GM18868 (cell line): ENCODE data around the gene EFCAB8.
"Not testable (repeated sequence)": the region's sequence is repeated elsewhere in the genome, so short reads cannot be mapped to it uniquely, and the experiment has no call there.

Source experiments
- ATAC-seq: cut with Tn5 transposase; IDR thresholded peaks from one replicate; pipeline ENCODE4 v1.9.1; 2021; ENCODE audit warnings: mild to moderate bottlenecking, moderate library complexity; ENCODE audit not compliant: unreplicated experiment

Gene EFCAB8

GRCh38 chr20:32885185-32885584, 26.5 kb downstream of the EFCAB8 start:
- no peak for ATAC-seq

DNA sequence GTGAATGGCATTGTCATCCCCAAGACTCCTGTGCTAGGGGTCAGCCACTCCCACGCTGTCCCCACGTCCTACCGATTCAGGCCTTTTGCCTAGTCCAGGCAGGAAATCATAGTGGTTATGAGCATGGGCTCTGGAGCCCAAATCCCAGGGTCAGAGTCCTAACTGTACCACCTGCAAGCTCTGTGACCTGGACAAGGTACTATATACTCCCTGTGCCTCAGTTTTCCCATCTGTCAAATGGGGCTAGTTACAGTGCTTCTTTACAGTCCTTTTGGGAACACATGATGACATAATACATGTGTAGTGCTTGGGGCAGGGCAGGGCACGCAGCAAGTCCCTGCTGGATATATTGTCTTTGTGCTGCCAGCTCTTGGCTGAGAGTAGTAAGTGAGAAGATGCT, 27.2 kb downstream of the EFCAB8 start:
- no peak for ATAC-seq

- ATAC-seq, result no peak
These were observed 27.9 kb downstream of the EFCAB8 start for GRCh38 chr20:32886652-32887051.

- ATAC-seq, result no peak
These were observed 28.8 kb downstream of the EFCAB8 start for GRCh38 chr20:32887492-32887891.

GRCh38 chr20:32888636-32889035, 29.9 kb downstream of the EFCAB8 start:
- ATAC-seq, result no peak

DNA sequence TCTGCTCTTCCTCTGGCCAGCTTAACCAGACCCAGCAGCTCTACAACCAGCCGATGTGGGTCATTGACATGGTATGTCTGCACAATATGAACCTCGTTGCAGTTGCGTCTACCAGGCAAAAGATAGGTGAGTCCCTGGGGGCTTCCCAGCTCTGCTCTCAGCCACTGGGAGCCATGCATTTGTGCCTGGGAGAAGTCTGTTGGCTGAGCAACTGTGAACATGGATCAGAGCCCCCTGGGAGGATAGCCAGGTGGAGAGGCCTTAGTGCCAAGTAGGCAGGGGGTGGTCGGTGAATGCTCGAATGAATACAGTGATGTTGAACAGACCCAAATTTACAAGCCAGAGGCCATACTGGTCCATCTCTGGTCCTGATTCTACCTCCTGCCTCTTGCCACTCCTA, 30.6 kb downstream of the EFCAB8 start:
- no peak for ATAC-seq

GRCh38 chr20:32891491-32891890, 32.8 kb downstream of the EFCAB8 start:
- ATAC-seq, result no peak

DNA sequence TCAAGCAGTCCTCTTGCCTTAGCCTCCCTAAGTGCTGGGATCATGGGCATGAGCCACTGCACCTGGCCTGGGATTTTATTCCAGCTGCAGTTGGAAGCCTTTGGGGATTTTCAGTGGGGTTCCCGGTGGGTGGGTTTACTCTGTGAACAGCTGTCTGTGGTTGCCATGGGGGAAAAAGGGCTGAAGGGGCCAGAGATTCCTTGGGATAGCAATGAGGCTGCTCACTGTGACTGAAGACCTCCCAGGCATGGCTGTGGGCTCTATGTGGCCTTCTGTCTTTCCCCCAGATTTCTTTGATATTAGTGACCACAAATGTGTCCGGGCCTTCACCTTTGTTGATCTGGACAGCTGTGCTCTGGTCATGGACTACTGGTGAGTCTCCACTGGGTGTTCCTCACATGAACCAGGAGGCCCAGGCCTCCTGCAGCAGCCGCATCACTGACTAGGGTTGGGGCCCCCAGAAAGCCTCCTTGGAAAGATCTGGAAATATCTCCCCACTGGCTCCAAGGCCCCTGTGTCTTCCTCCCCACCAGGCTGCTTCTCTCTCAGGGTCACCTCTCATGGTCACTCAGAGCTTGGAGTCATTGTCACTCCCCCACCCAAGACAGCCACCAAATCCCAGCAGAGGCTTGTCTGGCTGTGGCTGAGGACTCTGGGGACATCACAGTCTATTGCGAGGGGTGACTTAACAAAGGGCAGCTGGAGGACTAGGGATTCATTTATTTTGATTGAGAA, 33.4 kb downstream of the EFCAB8 start:
- ATAC-seq, result no peak

GRCh38 chr20:32893263-32894025, 34.7 kb downstream of the EFCAB8 start:
- ATAC-seq, result no peak

GRCh38 chr20:32894026-32894483, 35.3 kb downstream of the EFCAB8 start:
- no peak for ATAC-seq

DNA sequence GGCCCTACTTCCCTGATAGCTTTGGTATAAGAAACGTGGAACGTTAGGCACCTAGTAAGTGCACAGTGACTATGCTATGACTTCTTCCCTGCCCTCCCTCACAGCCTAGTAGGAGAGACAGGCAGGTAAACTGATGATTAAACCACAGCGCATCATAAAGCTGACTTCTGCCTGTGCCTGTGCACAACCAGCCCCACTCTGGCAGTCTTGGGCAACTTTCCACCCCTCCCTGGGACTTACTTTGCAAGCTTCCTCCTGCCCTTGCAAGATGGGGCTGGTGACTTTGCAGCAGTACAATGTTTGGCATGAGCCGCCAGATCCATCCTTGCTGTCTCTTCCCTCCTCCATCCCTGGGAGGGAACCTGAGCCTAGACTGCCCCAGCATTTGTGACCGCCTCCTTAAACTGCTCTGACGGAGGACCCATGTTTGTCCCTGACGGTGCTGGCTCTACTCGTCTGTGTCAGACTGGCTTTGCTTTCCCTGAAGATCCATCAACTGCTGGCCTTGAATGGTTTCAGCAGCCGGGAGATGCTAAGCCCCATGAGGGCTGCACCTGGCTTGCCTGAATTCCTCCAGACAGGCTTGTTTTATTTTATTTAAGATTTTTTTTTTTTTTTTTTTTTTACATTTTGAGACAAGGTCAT, 36.1 kb downstream of the EFCAB8 start:
- no peak for ATAC-seq

- ATAC-seq, result no peak
These were observed 38.0 kb downstream of the EFCAB8 start for GRCh38 chr20:32896521-32897280.

- ATAC-seq, result no peak
These were observed 40.0 kb downstream of the EFCAB8 start for GRCh38 chr20:32898729-32899128.

DNA sequence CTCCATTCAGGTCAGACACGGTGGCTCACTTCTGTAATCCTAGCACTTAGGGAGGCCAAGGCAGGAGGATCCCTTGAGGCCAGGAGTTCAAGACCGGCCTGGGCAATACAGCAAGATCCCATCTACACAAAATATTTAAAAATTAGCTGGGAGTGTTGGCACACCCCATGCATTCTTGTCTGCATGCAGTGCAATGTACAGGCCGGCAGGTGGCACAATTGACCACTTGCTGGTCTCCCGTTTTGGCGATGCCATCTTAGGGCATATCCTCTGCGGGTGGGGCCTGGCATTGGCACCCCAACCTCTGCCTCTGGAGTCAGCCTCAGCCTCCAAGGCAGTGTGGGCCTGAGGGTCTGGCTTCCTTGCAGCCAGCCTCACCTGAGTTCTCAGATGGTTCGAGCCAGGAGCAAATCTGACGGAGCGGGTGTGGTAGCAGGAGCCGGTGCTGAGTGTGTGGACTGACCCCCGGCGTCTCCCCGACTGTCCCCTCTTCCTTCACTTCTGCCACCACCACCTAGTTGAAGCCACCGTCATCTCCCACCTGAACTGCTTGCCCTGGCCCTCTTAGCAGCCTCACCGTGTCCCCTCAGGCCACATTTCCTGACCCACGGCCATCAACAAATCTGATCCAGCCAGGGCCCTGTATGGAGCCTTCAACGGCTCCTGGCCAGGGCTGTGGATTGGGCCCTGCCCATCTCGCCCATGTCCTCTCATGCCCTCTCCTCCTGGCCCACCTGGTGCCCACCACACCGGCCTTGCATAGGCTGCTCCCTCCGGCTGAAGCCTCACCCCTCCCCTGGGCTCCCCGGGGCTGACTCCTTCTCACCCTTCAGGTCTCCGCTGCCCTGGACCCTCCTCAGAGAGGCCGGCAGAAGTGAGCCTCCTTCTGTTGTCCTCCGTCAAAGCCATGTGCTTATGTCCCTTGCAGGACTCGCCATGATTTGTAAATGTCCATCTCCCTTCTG, 44.0 kb downstream of the EFCAB8 start:
- no peak for ATAC-seq

DNA sequence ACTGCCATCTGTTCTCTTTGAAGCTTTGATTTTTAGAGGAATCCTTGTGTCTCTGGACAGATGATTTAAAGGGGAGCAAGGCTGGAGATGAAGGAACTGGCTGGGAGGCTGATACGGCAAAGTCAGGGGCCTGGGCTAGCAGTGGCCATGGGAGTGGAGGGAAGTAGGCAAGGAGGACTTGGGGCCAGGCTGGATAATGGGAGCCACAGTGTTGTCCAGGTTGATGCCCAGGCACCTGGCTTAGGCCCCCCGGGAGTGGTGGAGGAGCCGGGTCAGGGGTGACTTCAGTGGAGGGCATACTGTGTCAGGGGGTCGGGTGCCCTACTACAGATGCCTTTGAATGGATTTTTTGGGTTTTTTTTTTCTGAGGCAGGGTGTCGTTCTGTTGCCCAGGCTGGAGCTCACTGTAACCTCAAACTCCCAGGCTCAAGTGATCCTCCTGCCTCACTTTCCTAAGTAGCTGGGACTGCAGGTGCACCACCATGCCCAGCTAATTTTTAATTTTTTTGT, 45.0 kb downstream of the EFCAB8 start:
- ATAC-seq, result no peak

DNA sequence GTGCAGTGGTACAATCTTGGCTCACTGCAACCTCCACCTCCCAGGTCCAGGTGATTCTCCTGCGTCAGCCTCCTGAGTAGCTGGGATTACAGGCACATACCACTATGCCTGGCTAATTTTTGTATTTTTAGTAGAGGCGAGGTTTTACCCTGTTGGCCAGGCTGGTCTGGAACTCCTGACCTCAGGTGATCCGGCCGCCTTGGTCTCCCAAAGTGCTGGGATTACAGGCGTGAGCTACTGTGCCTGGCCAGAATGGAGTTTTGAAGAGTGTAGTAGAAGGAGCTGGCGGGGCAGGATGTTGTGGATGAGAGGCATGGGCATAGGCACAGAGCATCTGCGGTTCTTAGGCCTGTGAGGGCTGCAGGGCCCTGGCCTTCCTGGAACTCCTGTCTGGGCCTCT, 46.0 kb downstream of the EFCAB8 start:
- ATAC-seq, result not testable (repeated sequence)

DNA sequence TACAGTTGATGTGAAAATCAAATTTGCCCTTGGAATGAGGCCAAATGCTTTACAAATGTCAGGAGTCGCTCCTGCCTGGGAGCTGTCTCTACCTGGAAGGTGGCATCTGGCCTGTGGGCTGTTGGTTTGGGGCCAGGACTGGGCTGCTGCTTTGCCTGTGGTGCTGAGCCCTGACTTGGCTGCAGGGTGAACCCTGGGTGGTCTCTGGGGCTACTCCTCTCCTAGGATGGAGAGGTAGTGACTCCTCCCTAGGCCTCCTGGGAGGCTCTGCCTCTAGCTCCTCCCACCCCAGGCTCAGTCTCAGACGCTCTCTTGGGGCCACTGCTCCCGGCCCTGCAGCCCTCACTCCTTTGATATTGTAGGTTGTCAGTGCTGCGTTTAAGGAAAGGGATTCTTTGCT, 47.5 kb downstream of the EFCAB8 start:
- no peak for ATAC-seq

GRCh38 chr20:32906871-32907495, 48.3 kb downstream of the EFCAB8 start:
- no peak for ATAC-seq

DNA sequence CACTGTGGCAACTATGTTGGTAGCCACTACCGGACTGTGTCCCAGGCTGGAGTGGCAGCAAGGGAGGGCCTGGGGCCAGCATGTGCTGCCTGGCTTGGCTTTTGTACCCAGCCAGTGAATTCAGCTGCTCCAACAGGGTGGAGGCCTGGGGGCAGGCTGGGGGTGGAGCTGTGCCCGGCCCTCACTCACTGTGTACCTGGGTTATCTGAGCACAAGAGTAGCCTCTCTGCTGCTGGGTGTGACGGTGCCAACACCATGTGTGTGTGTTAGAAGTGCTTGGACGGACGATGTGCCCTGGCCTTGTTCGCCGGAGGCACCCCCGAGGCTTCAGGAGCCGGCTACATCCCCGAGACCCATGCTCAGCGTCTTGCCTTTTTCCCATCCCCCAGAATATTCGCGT, 49.2 kb downstream of the EFCAB8 start:
- no peak for ATAC-seq
